KMS-11 (cell line): Measurements from ENCODE around the gene SEMA4F.

ENCODE experiments used
- H2AFZ ChIP-seq: fragments of 200-600 bp; sonication (generic); 2 replicates; pipeline ENCODE4 v1.6.1; 2016; ENCODE audit warnings: antibody characterized with exemption, mixed run types, low read depth
- H3K27ac ChIP-seq: fragments of 200-600 bp; sonication (generic); 2 replicates; pipeline ENCODE4 v1.6.1; 2016; ENCODE audit warnings: mild to moderate bottlenecking, mixed run types
- H3K27me3 ChIP-seq: fragments of 200-600 bp; sonication (generic); 2 replicates; pipeline ENCODE4 v1.6.1; 2017; ENCODE audit warnings: mild to moderate bottlenecking, low read depth, mixed run types, moderate library complexity; ENCODE audit not compliant: insufficient read depth
- H3K36me3 ChIP-seq: fragments of 200-600 bp; sonication (generic); 2 replicates; pipeline ENCODE4 v1.6.1; 2017; ENCODE audit warnings: mild to moderate bottlenecking, mixed run types; ENCODE audit not compliant: insufficient read depth
- H3K4me1 ChIP-seq: fragments of 200-600 bp; sonication (generic); 2 replicates; pipeline ENCODE4 v1.6.1; 2016; ENCODE audit warnings: mild to moderate bottlenecking, low read depth, mixed run types; ENCODE audit not compliant: poor library complexity, severe bottlenecking
- H3K4me2 ChIP-seq: fragments of 200-600 bp; sonication (generic); 2 replicates; pipeline ENCODE4 v1.7.0; 2016; ENCODE audit warnings: mild to moderate bottlenecking, mixed run types
- H3K4me3 ChIP-seq: fragments of 200-600 bp; sonication (generic); IDR thresholded peaks from 2 replicates; pipeline ENCODE4 v1.6.1; 2017; ENCODE audit warnings: low read depth, low read length, mixed read lengths; ENCODE audit not compliant: insufficient read depth
- H3K79me2 ChIP-seq: fragments of 200-600 bp; sonication (generic); 2 replicates; pipeline ENCODE4 v1.6.1; 2016; ENCODE audit warnings: low read depth, mixed run types; ENCODE audit not compliant: insufficient read depth
- H3K9ac ChIP-seq: fragments of 200-600 bp; sonication (generic); 2 replicates; pipeline ENCODE4 v1.6.1; 2016; ENCODE audit warnings: mild to moderate bottlenecking, mixed run types
- H4K20me1 ChIP-seq: fragments of 200-600 bp; sonication (generic); 2 replicates; pipeline ENCODE4 v1.6.1; 2016; ENCODE audit warnings: mild to moderate bottlenecking, mixed run types; ENCODE audit not compliant: insufficient read depth
- TF ChIP-seq, protein P1 (sequence below): fragments of 200-600 bp; sonication (generic); conservative IDR thresholded peaks from 2 replicates; pipeline ENCODE4 v1.6.1; 2017; ENCODE audit warnings: low read depth, mild to moderate bottlenecking, antibody characterized with exemption, low read length, moderate library complexity, mixed read lengths

The SEMA4F gene

DNA sequence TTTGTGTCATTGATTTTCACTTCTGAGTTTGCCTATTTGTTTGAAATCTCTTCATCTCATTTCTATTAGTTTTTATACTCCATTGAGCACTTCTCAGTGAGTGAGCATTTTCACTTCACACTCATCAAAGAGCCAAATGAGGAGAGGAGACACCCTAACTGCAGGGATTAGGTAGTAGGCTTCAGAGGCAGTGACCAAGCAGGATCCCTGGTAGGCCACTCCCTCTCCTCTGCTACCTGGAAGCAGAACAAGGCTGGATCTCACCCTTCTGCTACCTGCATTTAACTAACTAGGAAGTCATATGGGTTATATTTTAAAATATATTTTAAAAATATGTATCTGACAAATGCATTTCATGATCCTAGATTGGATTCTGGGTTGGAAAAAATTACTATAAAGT lies 52.7 kb downstream of the SEMA4F start:
- Histone ChIP-seq H2AFZ (no peak overlapping the region), H3K4me1 (peaks cover 39% of the 10 kb centered on the region), H3K36me3 (no peaks in the 10 kb centered on the region), H3K4me3 (no peak overlapping the region), H3K27ac (no peak overlapping the region), H4K20me1 (no peaks in the 10 kb centered on the region), H3K9ac (no peak overlapping the region), H3K4me2 (no peak overlapping the region), H3K79me2 (no peaks in the 10 kb centered on the region), H3K27me3 (no peaks in the 10 kb centered on the region)
- TF ChIP-seq, protein P1, sequence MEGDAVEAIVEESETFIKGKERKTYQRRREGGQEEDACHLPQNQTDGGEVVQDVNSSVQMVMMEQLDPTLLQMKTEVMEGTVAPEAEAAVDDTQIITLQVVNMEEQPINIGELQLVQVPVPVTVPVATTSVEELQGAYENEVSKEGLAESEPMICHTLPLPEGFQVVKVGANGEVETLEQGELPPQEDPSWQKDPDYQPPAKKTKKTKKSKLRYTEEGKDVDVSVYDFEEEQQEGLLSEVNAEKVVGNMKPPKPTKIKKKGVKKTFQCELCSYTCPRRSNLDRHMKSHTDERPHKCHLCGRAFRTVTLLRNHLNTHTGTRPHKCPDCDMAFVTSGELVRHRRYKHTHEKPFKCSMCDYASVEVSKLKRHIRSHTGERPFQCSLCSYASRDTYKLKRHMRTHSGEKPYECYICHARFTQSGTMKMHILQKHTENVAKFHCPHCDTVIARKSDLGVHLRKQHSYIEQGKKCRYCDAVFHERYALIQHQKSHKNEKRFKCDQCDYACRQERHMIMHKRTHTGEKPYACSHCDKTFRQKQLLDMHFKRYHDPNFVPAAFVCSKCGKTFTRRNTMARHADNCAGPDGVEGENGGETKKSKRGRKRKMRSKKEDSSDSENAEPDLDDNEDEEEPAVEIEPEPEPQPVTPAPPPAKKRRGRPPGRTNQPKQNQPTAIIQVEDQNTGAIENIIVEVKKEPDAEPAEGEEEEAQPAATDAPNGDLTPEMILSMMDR: no peak

DNA sequence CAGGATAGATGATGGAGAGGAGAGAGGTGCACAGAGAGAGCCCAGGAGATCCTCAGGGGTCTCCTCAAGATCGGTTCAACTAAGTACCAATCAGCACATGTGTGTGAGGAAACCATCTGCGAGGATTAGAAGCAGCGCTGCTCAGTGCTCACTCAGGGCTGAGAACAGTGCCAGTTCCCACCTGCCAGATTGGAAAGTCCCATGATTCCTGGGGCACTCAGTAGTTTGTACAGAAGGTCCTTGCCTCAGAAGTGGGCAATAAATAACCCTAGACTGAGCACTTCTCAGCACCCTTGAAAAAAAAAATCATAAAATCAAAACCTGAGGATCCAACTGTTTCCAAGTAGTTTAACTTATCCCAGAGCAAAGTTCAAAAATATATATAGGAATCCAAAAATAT lies 53.8 kb downstream of the SEMA4F start:
- TF ChIP-seq, protein P1: no peak
- Histone ChIP-seq H3K4me2 (no peak overlapping the region), H4K20me1 (no peaks in the 10 kb centered on the region), H3K36me3 (no peaks in the 10 kb centered on the region), H3K4me1 (peaks cover 33% of the 10 kb centered on the region), H3K4me3 (no peak overlapping the region), H3K9ac (no peak overlapping the region), H3K27ac (peak overlapping the region; percentile 53), H2AFZ (no peak overlapping the region; the same call in 1 of the 2 replicates), H3K79me2 (no peaks in the 10 kb centered on the region), H3K27me3 (no peaks in the 10 kb centered on the region)

DNA sequence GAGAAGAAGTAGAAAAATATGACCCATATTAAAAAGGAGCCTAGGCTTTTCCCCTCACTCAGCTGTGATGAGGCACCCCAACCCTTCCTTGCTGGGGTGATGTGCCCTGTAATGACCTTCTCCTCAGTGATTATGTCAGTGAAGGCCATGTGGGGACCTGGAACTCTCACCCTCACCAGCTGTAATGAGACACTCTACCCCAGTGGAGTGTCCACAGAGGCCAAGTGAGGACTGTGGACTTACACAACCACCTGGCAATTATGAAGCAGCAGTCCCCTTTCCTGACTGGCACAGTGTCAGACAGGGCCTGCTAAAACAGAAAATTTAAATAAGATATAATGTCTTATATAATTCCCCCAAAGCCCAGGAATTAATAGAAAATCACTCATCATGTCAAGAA lies 54.2 kb downstream of the SEMA4F start:
- peak overlapping the region; percentile 53 for H3K27ac ChIP-seq
- H3K9ac ChIP-seq: no peak overlapping the region
- peak overlapping the region; percentile 15 for H3K4me2 ChIP-seq
- peaks cover 33% of the 10 kb centered on the region for H3K4me1 ChIP-seq
- H3K4me3 ChIP-seq: no peak overlapping the region
- H4K20me1 ChIP-seq: no peaks in the 10 kb centered on the region
- H2AFZ ChIP-seq: no peak overlapping the region
- H3K36me3 ChIP-seq: no peaks in the 10 kb centered on the region
- H3K27me3 ChIP-seq: no peaks in the 10 kb centered on the region
- H3K79me2 ChIP-seq: no peaks in the 10 kb centered on the region
- TF ChIP-seq, protein P1: no peak

DNA sequence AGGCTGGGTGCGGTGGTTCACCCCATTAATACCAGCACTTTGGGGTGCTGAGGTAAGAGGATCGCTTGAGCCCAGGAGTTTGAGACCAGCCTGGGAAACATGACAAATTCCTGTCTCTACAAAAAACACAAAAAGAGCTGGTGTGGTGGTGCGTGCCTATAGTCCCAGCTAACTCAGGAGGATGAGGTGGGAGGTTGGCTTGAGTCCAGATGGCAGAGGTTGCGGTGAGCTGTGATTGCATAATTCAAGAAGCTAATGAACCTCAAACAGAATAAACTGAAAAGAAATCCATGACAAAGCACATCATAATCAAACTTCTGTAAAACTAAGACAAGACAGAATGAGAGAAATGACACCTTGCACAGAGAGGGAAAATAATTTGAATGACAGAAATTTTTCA lies 54.8 kb downstream of the SEMA4F start:
- Histone ChIP-seq H2AFZ (no peak overlapping the region), H3K27me3 (no peaks in the 10 kb centered on the region), H4K20me1 (no peaks in the 10 kb centered on the region), H3K9ac (no peak overlapping the region), H3K4me1 (peaks cover 33% of the 10 kb centered on the region), H3K4me3 (no peak overlapping the region), H3K36me3 (no peaks in the 10 kb centered on the region), H3K27ac (peak overlapping the region; percentile 53), H3K79me2 (no peaks in the 10 kb centered on the region), H3K4me2 (peak overlapping the region; percentile 33)
- TF ChIP-seq, protein P1: no peak
